NCI-H2081 treated with DMSO at 0.1 percent for 48 hours (cell line): ENCODE results near the gene ADCY9.

Source experiments
- DNase-seq: peaks from one replicate; lab custom pipeline; 2025; lab: John Stamatoyannopoulos, UW

ADCY9 gene

DNA sequence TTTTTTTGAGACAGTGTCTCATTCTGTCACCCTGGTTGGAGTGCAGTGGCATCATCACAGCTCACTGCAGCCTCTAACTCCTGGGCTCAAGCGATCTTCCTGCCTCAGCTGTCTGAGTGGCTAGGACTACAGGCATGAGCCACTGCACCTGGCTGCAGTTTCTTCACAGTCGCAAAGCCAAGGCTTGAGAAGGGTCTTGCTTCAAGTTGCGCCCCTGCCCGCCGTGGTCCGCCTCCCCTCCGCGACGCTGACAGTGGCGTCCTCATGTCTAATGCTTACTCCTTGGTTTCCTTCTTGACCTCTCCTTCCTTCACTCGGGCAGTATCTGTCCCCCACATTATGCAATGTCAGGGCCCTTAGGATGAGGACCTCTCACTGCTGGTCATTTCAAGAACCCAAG lies 112.7 kb downstream of the ADCY9 start:
- no peak for DNase-seq

- DNase-seq: no peak
Observed at GRCh38 chr16:4003166-4003565, 113.1 kb downstream of the ADCY9 start.

- DNase-seq: no peak
Observed at GRCh38 chr16:4002121-4002520, 114.1 kb downstream of the ADCY9 start.

DNA sequence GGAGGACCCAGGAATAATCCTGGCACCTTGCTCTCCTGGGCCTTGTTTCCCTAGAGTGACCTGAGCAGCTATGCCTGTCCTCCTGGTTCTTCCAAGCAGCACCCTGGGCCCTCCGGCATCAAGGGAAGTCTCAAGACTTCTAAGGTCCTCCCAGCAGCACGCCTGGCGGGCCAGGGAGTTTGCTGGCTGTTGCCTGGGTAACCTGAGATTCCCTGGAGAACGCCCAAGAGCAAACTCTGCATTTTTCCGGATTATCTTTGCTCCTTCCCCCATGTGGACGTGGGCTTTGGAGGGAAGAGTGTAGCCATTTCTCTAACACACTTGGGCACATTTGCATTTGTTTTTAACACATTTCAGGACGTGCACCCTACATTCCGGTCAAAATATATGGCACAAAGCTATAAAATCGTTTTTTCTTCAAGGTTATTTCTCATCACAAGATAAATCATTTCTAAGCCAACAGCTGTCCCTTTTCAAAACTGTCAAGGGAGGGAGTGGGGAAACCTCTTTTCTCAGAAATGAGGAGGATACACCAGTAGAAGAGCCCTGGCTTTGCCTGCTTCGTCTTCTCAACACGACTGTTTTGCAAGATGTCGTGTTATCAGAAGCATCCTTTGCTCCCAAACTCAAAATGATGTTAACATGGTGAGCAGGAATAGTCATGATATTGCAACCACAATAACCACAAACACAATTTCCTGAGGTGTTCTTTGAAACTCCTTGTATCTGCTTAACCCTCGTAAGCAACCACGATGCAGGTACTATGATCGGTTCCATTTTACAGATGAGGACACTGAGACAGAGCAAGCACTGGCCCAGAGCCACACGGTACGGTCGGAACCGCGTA lies 116.5 kb downstream of the ADCY9 start:
- DNase-seq: no peak

- DNase-seq: no peak
Observed at GRCh38 chr16:3998793-3999478, 117.3 kb downstream of the ADCY9 start.

DNA sequence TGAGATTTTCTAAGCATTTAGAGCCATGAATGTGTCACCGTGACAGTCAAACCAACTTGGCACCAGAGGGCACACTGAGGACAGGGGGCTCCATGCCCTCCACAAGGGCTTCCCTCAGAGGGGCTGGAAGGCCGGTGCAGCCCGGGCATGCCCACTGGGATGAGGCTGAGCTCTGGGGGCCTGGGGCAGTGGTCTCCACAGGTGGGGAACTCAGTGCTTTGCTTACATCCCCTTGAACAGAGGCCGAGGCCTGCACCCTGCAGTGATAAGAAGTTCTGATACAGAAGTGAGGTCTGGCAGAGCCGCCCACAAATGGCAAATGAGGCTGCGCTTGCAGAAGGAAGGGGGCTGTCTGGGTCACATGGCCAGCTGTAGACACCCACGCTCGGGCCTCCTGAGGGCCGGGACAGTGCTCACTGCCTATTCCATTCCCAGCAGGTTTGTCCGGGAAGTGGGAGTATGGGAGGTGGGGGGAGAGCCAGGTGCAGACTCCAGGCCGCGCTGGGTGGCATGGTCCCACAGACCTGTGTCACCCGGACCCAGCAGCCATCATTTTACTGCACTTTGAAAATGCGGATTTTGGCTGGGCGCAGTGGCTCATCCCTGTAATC lies 118.9 kb downstream of the ADCY9 start:
- DNase-seq: no peak

GRCh38 chr16:3995001-3995400 lies 121.2 kb downstream of the ADCY9 start:
- no peak for DNase-seq

GRCh38 chr16:3993052-3993785 lies 123.0 kb downstream of the ADCY9 start:
- DNase-seq: no peak

GRCh38 chr16:3992297-3993051 lies 123.8 kb downstream of the ADCY9 start:
- DNase-seq: no peak

DNA sequence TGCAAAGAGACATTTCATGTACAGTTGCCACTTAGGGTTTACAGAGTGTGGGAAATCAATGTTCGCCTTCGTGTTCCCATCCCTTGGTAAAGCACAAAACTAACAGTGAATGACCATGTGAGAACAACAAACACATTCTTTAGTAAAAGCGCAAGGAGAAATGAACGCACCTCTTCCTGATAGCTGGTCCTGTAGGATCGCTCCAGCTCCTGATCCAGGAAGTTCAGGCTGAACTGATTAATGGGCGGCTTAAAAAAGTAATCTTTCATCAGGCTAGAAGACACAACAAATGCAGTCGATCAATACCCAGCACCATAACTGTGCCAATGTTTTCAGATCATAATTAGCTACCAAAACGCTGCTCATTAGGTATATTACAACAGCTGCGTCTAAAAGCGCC lies 127.4 kb downstream of the ADCY9 start:
- DNase-seq: no peak

- no peak for DNase-seq
Observed at GRCh38 chr16:3988011-3988410, 128.2 kb downstream of the ADCY9 start.

DNA sequence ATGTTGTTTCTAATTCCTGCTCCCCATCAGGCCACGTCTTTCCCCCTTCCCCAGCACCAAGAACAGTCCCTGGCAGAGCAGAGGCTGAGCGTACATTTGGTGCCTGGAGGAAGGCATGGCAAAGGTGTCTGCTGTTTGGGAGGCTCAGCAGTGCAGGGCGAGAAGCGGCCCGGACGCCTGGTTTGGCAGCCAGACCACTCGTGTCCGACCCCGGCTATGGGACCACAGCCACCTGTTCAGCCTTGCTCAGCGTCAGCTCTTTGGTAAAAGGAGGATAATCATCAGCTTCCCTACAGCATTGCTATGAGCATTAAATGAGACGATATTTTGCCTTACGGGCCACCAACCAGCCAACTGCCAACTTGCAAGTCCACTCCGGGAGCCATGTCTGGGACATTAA lies 129.0 kb downstream of the ADCY9 start:
- no peak for DNase-seq

GRCh38 chr16:3986235-3986544 lies 130.1 kb downstream of the ADCY9 start:
- DNase-seq: no peak

GRCh38 chr16:3984111-3985060 lies 131.9 kb downstream of the ADCY9 start:
- DNase-seq: no peak

GRCh38 chr16:3983081-3983520 lies 133.1 kb downstream of the ADCY9 start:
- no peak for DNase-seq

DNA sequence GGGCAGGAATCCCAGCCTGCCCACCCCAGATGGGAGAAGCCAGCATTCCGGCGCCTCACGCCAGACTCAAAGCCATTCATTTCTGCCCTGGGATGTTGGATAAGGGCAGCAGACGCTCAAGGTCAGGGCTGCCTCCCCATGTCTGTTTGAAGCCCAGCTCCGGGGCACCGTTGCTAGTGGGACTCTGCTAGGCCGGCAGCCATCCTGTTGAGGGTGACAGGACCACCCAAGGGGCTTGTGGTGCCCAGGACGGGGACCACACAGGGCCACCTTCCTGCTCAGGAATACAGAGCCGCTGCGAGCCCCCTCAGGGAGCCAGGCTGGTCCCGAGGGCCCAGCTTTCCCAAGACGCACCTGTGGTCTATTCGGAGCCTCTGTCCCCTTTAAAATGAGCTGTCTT lies 134.0 kb downstream of the ADCY9 start:
- no peak for DNase-seq

- no peak for DNase-seq
Observed at GRCh38 chr16:3980253-3981111, 135.8 kb downstream of the ADCY9 start.

GRCh38 chr16:3979518-3979917 lies 136.7 kb downstream of the ADCY9 start:
- no peak for DNase-seq

GRCh38 chr16:3979070-3979469 lies 137.2 kb downstream of the ADCY9 start:
- DNase-seq: no peak

- DNase-seq: no peak
Observed at GRCh38 chr16:3977376-3977775, 138.9 kb downstream of the ADCY9 start.
